NCI-H748 (cell line): ENCODE data around the gene ZNF777.
"Not testable (repeated sequence)": the region's sequence is repeated elsewhere in the genome, so short reads cannot be mapped to it uniquely, and the experiment has no call there.

ENCODE experiments used
- DNase-seq: peaks from one replicate; lab custom pipeline; 2025; ENCODE audit not compliant: unreplicated experiment; lab: John Stamatoyannopoulos, UW

The ZNF777 gene

GRCh38 chr7:149460493-149461277, at the start of gene ZNF777:
TSS of gene ZNF777 (minus strand) at chr7:149461062. CDS start at chr7:149456022, 5,040 bp downstream.
- DNase-seq, result peak; percentile 86

DNA sequence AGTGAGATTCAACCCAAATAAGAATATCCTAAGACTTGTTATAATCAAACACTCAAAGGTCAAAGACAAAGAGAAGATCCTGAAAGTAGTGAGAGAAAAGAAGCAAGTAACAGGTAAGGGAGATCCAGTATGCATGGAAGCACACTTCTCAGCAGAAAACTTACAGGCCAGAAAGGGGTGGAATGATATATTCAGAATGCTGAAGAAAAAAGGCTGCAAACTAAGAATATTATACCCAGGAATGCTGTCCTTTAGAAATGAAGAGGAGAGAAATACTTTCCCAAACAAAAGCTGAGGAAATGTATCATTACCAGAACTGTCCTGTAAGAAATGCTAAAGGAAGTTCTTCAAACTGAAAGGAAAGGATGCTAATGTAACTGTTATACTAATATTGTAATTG, 49.4 kb upstream of the ZNF777 start:
- no peak for DNase-seq

- DNase-seq, result no peak
Observed at GRCh38 chr7:149509774-149510173, 48.9 kb upstream of the ZNF777 start.

DNA sequence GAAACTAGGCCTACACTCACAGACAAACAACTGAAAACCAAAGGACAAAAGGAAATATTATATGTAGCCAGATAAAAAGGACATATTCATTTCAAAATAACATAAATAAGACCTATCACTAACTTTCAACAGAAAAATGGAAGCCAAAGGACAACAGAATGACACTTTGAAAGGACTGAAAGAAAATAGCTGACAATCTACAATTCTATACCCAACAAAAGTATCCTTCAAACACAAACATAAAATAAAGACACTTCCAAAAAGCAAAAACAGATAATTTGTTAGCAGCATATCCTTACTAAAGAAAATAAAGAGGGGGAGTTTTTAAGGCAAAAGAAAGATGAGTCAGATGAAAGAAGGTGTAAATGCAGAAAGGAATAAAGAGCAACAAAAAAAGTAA, 44.7 kb upstream of the ZNF777 start:
- no peak for DNase-seq

- DNase-seq, result no peak
Observed at GRCh38 chr7:149501651-149502050, 40.8 kb upstream of the ZNF777 start.

- DNase-seq, result no peak
Observed at GRCh38 chr7:149500910-149501309, 40.0 kb upstream of the ZNF777 start.

DNA sequence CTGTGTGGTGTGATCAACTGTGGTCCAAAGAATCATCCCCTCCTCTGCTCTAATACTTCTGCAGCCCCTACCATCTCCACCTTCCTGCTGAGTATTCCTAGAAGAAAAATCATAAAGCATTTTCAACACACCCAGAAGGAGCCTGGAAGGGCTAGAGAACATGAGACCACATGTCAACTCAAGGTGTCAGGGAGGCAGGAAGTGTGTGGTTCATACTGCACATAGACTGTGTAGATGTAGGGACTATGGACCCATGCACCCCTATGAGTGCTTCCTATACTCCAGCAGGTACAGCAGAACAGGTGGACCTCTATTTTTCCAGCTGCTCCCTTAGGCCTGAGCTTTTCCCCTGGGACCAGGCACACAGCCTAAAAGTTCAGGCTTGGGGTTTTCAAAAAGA, 39.3 kb upstream of the ZNF777 start:
- no peak for DNase-seq

GRCh38 chr7:149498811-149499210, 37.9 kb upstream of the ZNF777 start:
- no peak for DNase-seq

GRCh38 chr7:149497467-149498261, 36.8 kb upstream of the ZNF777 start, which contains the start of gene ZNF746:
TSS of gene ZNF746 (minus strand) at chr7:149497809. CDS start at chr7:149497536, 273 bp downstream.
- DNase-seq, result peak; percentile 87

DNA sequence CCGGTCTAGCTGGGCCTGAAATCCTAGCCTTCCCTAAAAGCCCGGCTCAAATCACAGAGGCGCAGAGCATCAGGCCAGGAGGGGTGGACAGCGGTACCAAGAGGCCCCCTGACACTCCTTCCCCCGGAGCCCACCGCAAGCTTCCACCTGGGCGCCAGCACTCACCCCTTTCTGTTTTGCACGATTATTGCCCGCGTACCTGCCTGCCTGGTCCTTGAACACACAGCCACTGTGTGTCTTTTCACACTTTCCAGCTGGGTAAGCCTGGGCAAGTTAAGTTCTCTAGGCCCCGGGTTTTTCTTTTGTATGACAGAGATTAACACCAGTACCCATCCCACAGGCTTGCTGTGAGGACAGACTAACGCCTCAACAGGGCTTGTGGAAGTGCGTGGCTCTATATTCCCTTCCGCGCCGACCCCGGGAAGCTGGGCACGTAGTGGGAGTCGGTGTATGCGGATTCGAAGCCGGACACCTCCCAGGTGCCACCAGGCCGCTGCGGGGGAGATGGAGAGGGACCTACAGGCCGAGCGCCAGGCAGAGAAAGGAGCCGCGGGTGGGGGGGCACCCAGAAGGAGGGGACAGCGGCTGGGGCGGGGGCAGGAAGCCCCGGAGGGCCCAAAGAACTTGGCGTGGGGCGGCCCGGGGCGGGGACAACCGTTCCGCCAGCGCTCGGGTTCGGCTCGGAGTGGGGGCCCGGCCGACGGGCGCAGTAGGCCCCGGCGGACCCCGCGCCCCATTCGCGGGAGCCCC, 36.0 kb upstream of the ZNF777 start:
- DNase-seq, result peak; percentile 43

- DNase-seq, result peak; percentile 65
Observed at GRCh38 chr7:149495785-149496641, 35.2 kb upstream of the ZNF777 start.

GRCh38 chr7:149494738-149495368, 34.0 kb upstream of the ZNF777 start:
- DNase-seq, result no peak

- not testable (repeated sequence) for DNase-seq
Observed at GRCh38 chr7:149493975-149494374, 33.1 kb upstream of the ZNF777 start.

DNA sequence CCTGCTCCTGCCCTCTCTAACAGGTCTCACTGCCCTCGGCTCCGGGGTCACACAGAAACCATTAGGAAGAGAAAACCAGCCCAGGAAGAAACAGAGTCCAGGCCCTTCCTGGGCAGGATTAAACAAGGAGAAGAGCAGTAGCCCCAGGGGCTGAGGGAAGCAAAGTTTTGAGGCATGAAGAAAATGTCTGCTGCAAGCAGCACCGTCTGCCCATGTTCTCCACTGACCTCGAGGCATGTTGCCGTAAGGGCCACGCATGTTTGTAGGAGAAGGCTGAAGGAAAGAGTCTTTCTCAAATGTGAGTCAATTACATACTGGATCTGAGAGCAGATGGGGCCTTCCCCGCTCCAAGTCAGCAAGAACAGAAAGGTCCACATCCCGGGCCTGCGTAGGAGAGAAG, 32.5 kb upstream of the ZNF777 start:
- DNase-seq, result no peak

DNA sequence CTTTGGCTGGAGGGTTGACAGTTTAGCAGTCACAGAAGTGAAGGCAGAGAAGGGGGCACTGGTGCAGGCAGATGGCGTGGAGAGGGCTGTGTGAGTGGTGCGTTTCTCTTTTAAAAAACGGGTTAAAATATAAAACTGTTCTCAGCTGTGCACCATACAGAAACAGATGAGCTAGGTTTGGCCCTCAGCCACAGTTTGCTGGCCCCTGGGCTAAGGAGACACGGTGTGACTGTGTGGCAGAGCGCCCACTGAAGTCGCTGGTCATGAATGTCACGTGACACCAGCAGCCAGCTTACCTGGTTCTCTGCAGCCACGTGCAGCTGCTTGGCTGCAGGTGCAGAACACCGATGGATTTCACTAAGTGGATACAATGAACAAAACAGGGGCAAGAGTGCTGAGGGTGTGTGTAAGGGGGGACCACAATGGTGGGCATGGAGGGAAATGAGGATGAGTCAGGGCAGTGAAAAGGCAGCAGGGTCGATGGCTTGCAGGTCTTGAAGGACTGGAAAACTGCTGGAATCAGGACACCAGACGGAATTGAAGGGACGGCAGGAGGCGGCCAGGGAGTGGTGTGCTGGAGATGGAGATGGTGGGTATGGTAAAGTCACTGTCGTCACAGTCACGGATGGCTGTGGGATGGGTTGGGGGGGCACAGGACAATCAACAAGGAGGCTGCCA, 29.4 kb upstream of the ZNF777 start:
- DNase-seq, result no peak

DNA sequence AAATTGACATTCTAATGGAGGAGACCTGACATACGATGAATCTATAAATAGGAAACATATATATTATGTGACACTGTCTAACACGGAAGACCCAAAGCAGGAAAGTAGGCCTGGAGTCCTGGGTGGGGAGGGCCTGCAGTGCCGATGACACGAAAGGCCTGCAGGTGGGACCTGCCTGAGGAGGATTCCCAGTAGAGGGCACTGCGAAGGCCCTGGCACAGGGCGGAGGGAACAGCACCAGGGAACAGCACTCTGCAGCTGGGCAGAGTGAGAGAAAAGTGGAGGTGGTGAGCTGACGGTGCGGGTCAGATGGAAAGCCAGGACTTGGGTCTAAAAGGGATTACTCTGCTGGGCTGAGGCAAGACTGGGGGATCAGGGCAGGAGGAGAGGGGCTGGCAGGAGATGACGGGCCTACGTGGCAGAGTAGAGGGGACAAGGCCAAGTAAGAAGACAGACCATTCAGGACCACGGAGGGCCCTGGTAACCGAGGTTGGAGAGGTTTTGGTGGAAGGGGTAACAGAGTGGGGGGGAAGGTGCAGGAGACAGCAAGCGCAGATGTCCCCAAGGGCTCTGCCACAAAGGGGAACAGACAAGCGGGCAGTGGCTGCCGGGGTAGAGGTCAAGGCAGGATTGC, 28.6 kb upstream of the ZNF777 start:
- no peak for DNase-seq

DNA sequence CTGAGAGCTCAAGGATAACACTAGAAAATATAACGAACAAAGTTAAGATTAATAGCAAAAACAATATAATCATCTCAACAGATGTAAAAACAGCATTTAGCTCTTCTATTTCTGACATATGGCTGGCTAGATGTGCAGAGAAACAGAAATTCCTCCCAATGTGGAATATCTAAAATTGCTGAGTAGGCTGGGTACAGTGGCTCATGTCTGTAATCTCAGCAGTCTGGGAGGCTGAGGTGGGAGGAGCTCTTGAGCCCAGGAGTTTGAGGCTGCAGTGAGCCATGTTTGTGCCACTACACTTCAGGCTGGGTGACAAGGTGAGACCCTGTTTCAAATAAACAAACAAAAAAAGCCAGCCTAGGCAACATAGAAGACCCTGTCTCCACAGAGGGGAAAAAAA, 18.7 kb upstream of the ZNF777 start:
- DNase-seq, result no peak

- DNase-seq, result no peak
Observed at GRCh38 chr7:149478754-149479153, 17.9 kb upstream of the ZNF777 start.
